ENCODE results near the gene PIK3C3. TPM values are rescaled to one million over a fixed set of nuclear protein-coding genes. Genes with fewer than 3 reads are reported as not detected.

Gene PIK3C3
- total RNA-seq, 4 donors from 2014 or later: 34.3 to 66.5 (median 38.0) TPM

- DNase-seq (ENCODE audit: low spot score) (no peak), ATAC-seq (ENCODE audit: low FRiP score) (no peak)
- TF ChIP-seq, protein P1, sequence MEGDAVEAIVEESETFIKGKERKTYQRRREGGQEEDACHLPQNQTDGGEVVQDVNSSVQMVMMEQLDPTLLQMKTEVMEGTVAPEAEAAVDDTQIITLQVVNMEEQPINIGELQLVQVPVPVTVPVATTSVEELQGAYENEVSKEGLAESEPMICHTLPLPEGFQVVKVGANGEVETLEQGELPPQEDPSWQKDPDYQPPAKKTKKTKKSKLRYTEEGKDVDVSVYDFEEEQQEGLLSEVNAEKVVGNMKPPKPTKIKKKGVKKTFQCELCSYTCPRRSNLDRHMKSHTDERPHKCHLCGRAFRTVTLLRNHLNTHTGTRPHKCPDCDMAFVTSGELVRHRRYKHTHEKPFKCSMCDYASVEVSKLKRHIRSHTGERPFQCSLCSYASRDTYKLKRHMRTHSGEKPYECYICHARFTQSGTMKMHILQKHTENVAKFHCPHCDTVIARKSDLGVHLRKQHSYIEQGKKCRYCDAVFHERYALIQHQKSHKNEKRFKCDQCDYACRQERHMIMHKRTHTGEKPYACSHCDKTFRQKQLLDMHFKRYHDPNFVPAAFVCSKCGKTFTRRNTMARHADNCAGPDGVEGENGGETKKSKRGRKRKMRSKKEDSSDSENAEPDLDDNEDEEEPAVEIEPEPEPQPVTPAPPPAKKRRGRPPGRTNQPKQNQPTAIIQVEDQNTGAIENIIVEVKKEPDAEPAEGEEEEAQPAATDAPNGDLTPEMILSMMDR (IDR thresholded peaks at IDR 0.05): no peak
Observed at GRCh38 chr18:41992066-41992465, 37.0 kb downstream of the PIK3C3 start.

DNA sequence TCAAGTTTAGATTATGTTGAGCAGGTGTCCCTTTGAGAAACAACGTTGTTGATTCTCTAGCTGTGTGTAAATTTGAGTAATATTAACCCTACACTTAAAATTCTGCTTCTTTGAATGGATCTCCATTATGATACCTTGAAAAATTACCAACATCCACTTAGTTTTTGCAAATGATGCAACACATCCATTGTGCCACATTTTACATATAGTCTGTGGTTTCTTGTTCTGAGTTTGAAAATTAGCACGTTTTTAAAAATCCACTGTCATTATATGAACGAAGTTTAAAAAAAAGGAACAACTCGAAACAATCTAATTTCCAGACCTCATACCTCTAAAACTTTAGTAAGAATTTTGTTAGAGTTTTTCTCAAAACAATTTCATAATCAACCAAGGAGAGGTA is 37.7 kb downstream of the PIK3C3 start:
- ATAC-seq (ENCODE audit: low FRiP score): no peak
- TF ChIP-seq, protein P1 (IDR thresholded peaks at IDR 0.05): no peak
- DNase-seq (ENCODE audit: low spot score): no peak

- DNase-seq (ENCODE audit: low spot score) (no peak), ATAC-seq (ENCODE audit: low FRiP score) (no peak)
- TF ChIP-seq, protein P1 (IDR thresholded peaks at IDR 0.05): no peak
Observed at GRCh38 chr18:41993151-41993550, 38.1 kb downstream of the PIK3C3 start.

- no peak for ATAC-seq (ENCODE audit: low FRiP score)
- TF ChIP-seq, protein P1 (IDR thresholded peaks at IDR 0.05): no peak
- DNase-seq (ENCODE audit: low spot score): no peak
Observed at GRCh38 chr18:41996020-41996419, 41.0 kb downstream of the PIK3C3 start.

DNA sequence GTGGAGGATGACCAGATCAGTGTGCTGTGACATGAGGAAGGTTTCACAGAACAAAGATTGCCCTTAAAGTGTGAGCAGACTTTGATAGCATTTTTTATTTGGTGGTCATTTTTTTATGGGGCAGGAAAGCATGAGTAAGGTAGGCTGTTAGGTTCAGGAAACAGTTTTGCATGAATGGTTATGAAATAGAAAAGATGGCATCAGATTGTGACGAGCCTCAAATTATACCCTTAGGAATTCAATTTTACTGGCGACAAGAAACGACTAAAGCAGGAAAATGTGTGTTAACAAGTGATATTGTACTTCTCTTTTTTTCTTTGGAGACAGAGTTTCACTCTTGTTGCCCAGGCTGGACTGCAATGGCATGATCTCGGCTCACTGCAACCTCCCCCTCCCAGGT is 44.7 kb downstream of the PIK3C3 start:
- no peak for DNase-seq (ENCODE audit: low spot score)
- TF ChIP-seq, protein P1 (IDR thresholded peaks at IDR 0.05): no peak
- no peak for ATAC-seq (ENCODE audit: low FRiP score)

DNA sequence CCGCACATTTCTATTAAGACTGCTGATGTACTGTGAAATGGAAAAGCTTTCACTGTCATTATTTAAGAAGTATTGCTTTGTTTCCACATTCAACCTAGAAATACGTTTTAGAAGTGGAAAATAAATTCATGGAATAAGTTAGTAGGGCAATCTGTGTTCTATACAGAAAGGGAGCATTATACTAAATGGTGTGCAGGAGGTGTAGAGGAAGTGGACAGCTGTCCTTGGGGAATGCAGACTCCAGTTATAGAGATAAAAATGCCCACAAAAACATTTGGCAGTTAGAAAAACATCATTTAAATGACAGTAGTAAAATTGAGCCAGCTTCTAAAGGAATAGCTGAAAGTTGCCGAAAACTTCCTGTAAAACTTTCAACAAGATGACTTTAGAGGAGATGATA is 46.8 kb downstream of the PIK3C3 start:
- DNase-seq (ENCODE audit: low spot score) (no peak), ATAC-seq (ENCODE audit: low FRiP score) (no peak)
- TF ChIP-seq, protein P1 (IDR thresholded peaks at IDR 0.05): no peak

- DNase-seq (ENCODE audit: low spot score) (no peak), ATAC-seq (ENCODE audit: low FRiP score) (no peak)
- TF ChIP-seq, protein P1 (IDR thresholded peaks at IDR 0.05): no peak
Observed at GRCh38 chr18:42004653-42005052, 49.6 kb downstream of the PIK3C3 start.

Data from omental fat pad (tissue), 4 donors.